Adrenal gland (tissue), 12 donors: Measurements from ENCODE around the gene GALNT4. TPM values are rescaled to one million over a fixed set of nuclear protein-coding genes. Genes with fewer than 3 reads are reported as not detected.
A peak's percentile ranks its signal among the peaks of the same experiment; 100 is the strongest.

Experiments
- DNase-seq, 7 donors: peaks; one replicate each; pipeline ENCODE4 v3.0.0-alpha.2; 2019 to 2020
- H3K27ac ChIP-seq, 5 donors: fragments of 200-600 bp; sonication (generic) in 4 of 5; 1 replicate in 3 of 5; 2 replicates in 2 of 5; pipeline versions ENCODE4 v1.5.1 to v1.8.0; 2016 to 2020; ENCODE audit warnings: mild to moderate bottlenecking in 1 of 5
- H3K27me3 ChIP-seq: fragments of 200-600 bp; 2 replicates; pipeline ENCODE4 v1.8.0; 2021
- H3K36me3 ChIP-seq, 2 donors: fragments of 200-600 bp; replicated peaks in 1 of 2; 1 replicate in 1 of 2; 2 replicates in 1 of 2; pipeline versions ENCODE4 v1.5.1 to v1.8.0; 2018 to 2022
- H3K4me1 ChIP-seq, 2 donors: fragments of 200-600 bp; replicated peaks in 1 of 2; 1 replicate in 1 of 2; 2 replicates in 1 of 2; pipeline versions ENCODE4 v1.5.1 to v1.8.0; 2018 to 2021
- H3K4me3 ChIP-seq, 4 donors: fragments of 200-600 bp; sonication (generic) in 3 of 4; one replicate each; pipeline ENCODE4 v1.5.1; 2016 to 2018
- H3K9me3 ChIP-seq, 3 donors: fragments of 200-600 bp; sonication (generic) in 1 of 3; replicated peaks in 1 of 3; 1 replicate in 2 of 3; 2 replicates in 1 of 3; pipeline versions ENCODE4 v1.5.1 to v1.8.0; 2016 to 2021
- POLR2A ChIP-seq, 2 donors: fragments of 450-650 bp; IDR thresholded peaks; one replicate each; pipeline ENCODE4 v1.6.1; 2017; ENCODE audit warnings: antibody characterized with exemption in 2 of 2, mild to moderate bottlenecking in 2 of 2, moderate library complexity in 1 of 2
- WGBS, 4 donors: extraction: QIAGEN DNeasy Blood & Tissue Kit in 2 of 4; methylation state at CpG; one replicate each; pipeline versions ENCODE4 v1.1.5 to v1.1.7; 2013 to 2017; 5-methylcytosine and 5-hydroxymethylcytosine counted together
- intact Hi-C, 2 donors: fragments of 100-400 bp; cut with DNase I; formaldehyde crosslinking; loops; one replicate each; pipeline versions ENCODE4 v1.14.1 to v1.15.0; 2022 to 2023
- polyA plus RNA-seq, 3 donors: library from polyadenylated mRNA; stranded (reverse); fragments of 200-250 nt in 2 of 3; fragments of 350-450 nt in 1 of 3; fragmentation: Illumina TruSeq in 1 of 3; extraction: RNeasy Lipid Tissue Mini Kit (QIAGEN cat#74804) in 1 of 3; gene quantifications; one replicate each; pipeline ENCODE4 v1.2.3, GENCODE V29; 2013 to 2014
- total RNA-seq, 9 donors: library from RNA; depleted of rRNA in 4 of 9; stranded (reverse); fragments of >200 nt in 4 of 9; fragments of 120-200 nt in 1 of 9; fragmentation: NEBNext Ultra II Directional in 1 of 9; extraction: Animal tissue kit (Norgen Biotek cat#: 25700) in 1 of 9; gene quantifications; one replicate each; pipeline versions ENCODE4 v1.1.0 to v1.2.4, GENCODE V29; 2013 to 2023
- TF ChIP-seq, protein P1 (sequence below), 6 experiments: fragments of 450-650 bp in 4 of 6; fragments of 200-600 bp in 2 of 6; sonication (generic) in 1 of 6; IDR thresholded peaks; 1 replicate in 5 of 6; 2 replicates in 1 of 6; pipeline versions ENCODE4 v1.5.1 to v1.8.0; 2016 to 2021; ENCODE audit warnings: antibody characterized with exemption in 6 of 6, mild to moderate bottlenecking in 2 of 6, moderate library complexity in 1 of 6
- donor health status: healthy with polysubstance abuse.
- donor health status: Bipolar disorder and iron deficiency.
- donor health status: DM: yes; HTN: yes; CAD: no.
- donor health status: DM: no; HTN: no; CAD: no.
- donor health status: DM: no; HTN: no; CAD: no.
- donor health status: DM: yes; HTN: yes; CAD: no.

GALNT4 gene
- total and polyA plus RNA-seq, 12 donors, result 0.74 to 7.2 (median 5.3) TPM

DNA sequence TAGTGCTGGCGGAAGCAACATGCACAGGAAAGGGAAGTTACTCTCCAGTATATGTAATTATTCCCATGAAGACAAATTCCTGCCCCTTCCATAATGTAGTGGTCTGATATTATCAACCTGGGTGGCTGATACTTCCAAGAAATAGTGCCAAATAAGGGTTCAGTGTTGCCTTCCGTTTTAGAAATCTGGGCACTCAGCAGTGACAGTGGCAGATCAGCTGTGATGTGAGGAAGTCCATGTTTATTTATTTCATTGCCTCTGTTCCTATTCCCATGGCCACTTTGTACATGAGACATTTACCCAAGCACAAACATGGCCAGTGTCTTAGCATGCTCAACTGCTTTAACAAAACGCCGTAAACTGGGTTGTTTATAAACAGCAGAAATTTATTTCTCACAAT, 21.6 kb upstream of the GALNT4 start:
- WGBS, 4 donors, result 85 to 90% (median 88%) methylated on average over 4 of the region's 4 CpGs
- Histone ChIP-seq H3K36me3 (no peaks in the 10 kb centered on the region), H3K9me3 (no peaks in the 10 kb centered on the region), H3K4me3 (no peak overlapping the region), H3K27me3 (no peaks in the 10 kb centered on the region), H3K27ac (no peak overlapping the region), H3K4me1 (peaks cover 0 to 14% of the 10 kb centered on the region in 2 donors)
- TF ChIP-seq POLR2A (IDR thresholded peaks at IDR 0.05), result no peak
- TF ChIP-seq, protein P1, sequence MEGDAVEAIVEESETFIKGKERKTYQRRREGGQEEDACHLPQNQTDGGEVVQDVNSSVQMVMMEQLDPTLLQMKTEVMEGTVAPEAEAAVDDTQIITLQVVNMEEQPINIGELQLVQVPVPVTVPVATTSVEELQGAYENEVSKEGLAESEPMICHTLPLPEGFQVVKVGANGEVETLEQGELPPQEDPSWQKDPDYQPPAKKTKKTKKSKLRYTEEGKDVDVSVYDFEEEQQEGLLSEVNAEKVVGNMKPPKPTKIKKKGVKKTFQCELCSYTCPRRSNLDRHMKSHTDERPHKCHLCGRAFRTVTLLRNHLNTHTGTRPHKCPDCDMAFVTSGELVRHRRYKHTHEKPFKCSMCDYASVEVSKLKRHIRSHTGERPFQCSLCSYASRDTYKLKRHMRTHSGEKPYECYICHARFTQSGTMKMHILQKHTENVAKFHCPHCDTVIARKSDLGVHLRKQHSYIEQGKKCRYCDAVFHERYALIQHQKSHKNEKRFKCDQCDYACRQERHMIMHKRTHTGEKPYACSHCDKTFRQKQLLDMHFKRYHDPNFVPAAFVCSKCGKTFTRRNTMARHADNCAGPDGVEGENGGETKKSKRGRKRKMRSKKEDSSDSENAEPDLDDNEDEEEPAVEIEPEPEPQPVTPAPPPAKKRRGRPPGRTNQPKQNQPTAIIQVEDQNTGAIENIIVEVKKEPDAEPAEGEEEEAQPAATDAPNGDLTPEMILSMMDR (IDR thresholded peaks at IDR 0.05), result no peak
- no peak for DNase-seq
- intact Hi-C loops, result loop anchor here in 1 of 2 donors (10.0 kb wide), 3 partner anchors 169 to 1409 kb away; partner anchors contain the start of gene CCER1

DNA sequence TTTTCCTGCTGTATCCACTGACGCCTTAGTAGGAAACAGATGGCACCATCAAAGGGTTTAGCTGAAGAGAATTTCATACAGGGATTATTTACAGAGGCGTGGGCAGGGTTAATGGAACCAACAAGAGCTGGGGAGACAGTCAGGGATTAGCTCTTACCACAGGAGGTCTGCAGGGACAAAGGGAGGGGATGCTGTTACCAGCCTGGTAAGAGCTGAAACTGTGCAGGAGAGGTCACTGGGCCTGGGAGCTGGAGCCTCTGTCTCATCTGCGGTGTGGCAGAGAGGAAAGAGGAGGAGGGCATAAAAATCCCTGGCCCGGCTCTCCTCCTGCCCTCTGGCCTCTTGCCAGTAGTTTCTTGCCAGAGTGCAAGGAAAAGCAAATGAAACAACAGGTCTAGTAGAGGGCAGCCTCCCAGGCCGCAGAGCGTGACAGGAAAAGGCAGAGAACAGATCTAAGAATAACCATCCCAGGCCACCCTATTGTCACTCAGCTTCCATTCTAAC, 20.1 kb upstream of the GALNT4 start:
- Histone ChIP-seq H3K4me3 (no peak overlapping the region), H3K4me1 (peaks cover 0 to 14% of the 10 kb centered on the region in 2 donors), H3K27ac (no peak overlapping the region), H3K9me3 (no peaks in the 10 kb centered on the region), H3K36me3 (no peaks in the 10 kb centered on the region), H3K27me3 (no peaks in the 10 kb centered on the region)
- 32 to 39% (median 35%) methylated on average over 6 of the region's 6 CpGs for WGBS, 4 donors
- peak; percentile 45 to 81 (median 63) for DNase-seq
- TF ChIP-seq, protein P1 (IDR thresholded peaks at IDR 0.05), result no peak
- no peak for TF ChIP-seq POLR2A (IDR thresholded peaks at IDR 0.05)
- intact Hi-C loops, result loop anchor here in 1 of 2 donors (10.0 kb wide), 3 partner anchors 170 to 1410 kb away; partner anchors contain the start of gene CCER1

DNA sequence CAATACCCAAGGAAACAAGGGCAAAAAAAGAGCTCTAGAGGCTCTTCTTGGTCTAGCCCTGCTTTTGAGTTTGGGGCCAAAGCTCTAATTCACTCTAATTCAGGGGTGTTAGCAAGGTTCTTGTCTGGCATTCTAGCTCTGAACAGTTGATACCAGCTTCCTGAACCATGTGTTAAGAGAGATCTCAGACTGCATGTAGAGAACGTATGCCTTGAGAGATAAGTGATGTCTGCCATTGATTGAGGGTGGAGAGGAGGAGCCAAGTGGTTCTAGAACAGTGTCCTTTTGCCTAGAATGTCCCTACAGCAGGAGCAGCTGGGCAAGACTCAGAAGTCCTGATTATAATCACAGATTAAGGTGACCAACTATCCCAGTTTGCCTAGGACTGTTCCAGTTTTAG, 19.4 kb upstream of the GALNT4 start:
- intact Hi-C loops, result loop anchor here in 1 of 2 donors (10.0 kb wide), 3 partner anchors 171 to 1411 kb away; partner anchors contain the start of gene CCER1
- Histone ChIP-seq H3K36me3 (no peaks in the 10 kb centered on the region), H3K4me3 (no peak overlapping the region), H3K27ac (no peak overlapping the region), H3K4me1 (peaks cover 0 to 14% of the 10 kb centered on the region in 2 donors), H3K9me3 (no peaks in the 10 kb centered on the region), H3K27me3 (no peaks in the 10 kb centered on the region)
- TF ChIP-seq, protein P1 (IDR thresholded peaks at IDR 0.05), result no peak
- TF ChIP-seq POLR2A (IDR thresholded peaks at IDR 0.05), result no peak
- no peak for DNase-seq
- 72 to 92% (median 75%) methylated on average over 1 of the region's 1 CpG for WGBS, 4 donors

DNA sequence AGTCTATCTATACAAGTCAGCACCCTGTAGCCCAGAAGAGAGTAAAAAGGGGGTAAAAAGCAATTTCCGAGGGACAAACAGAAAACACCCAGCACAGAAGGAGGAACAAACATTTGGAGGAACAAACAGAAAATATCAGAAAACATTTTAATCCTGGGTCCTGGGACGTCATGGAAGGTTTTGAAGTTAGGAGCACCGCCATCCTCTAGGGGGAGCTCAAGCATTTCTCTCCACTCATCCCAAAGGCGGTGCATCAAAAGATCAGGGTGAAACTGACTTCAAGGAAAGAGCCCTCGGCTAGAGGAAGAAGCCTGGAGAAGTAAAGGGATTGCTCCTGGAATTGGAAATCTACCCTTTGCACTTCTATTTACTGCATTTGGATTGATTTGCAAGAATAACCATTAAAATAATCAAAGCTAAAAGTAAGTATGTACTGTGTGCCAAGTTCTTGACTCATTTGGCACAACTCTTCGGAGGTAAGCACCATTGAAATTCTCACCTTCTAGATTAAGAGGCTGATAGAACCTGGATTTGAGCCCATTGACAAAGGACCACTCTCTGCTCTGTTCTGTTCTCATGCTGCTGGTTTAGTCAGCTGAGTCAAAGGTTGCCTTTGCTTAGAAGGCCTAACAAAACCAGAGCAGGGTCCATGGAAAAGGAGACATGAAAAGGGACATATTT, 18.5 kb upstream of the GALNT4 start:
- intact Hi-C loops, result loop anchor here in 1 of 2 donors (10.0 kb wide), 3 partner anchors 172 to 1412 kb away; partner anchors contain the start of gene CCER1

More for the DNA sequence above, 18.5 kb upstream of the GALNT4 start:
- 8 to 15% (median 11%) methylated on average over 6 of the region's 6 CpGs for WGBS, 4 donors
- no peak for TF ChIP-seq POLR2A (IDR thresholded peaks at IDR 0.05)
- TF ChIP-seq, protein P1 (IDR thresholded peaks at IDR 0.05), result peak; percentile 79 to 91 (median 84)
- peak; percentile 71 to 90 (median 78) for DNase-seq
- H3K27me3 ChIP-seq, result no peaks in the 10 kb centered on the region
- no peaks in the 10 kb centered on the region for H3K9me3 ChIP-seq
- no peak overlapping the region for H3K4me3 ChIP-seq
- H3K4me1 ChIP-seq, result peaks cover 0 to 14% of the 10 kb centered on the region in 2 donors
- H3K27ac ChIP-seq, result no peak overlapping the region
- no peaks in the 10 kb centered on the region for H3K36me3 ChIP-seq
